Glutamatergic neuron (in vitro differentiated cells): ENCODE measurements around the gene RGS19. TPM values are rescaled to one million over a fixed set of nuclear protein-coding genes. Genes with fewer than 3 reads are reported as not detected.
A peak's percentile ranks its signal among the peaks of the same experiment; 100 is the strongest.

Experiments used
- DNase-seq: peaks from one replicate; pipeline ENCODE4 v3.0.0; 2022
- H3K27ac Mint-ChIP-seq: one replicate; pipeline ENCODE4 v1.8.0; 2020; ENCODE audit warnings: mild to moderate bottlenecking, mixed read lengths, inconsistent platforms; ENCODE audit not compliant: unreplicated experiment
- H3K27me3 Mint-ChIP-seq: one replicate; pipeline ENCODE4 v1.8.0; 2020; ENCODE audit warnings: mild to moderate bottlenecking, moderate library complexity, mixed read lengths, inconsistent platforms; ENCODE audit not compliant: unreplicated experiment
- H3K36me3 Mint-ChIP-seq: one replicate; pipeline ENCODE4 v1.8.0; 2020; ENCODE audit warnings: mild to moderate bottlenecking, mixed read lengths, inconsistent platforms; ENCODE audit not compliant: unreplicated experiment
- H3K4me1 Mint-ChIP-seq: one replicate; pipeline ENCODE4 v1.8.0; 2020; ENCODE audit warnings: mild to moderate bottlenecking, low read depth, mixed read lengths, inconsistent platforms; ENCODE audit not compliant: unreplicated experiment
- H3K4me3 Mint-ChIP-seq: one replicate; pipeline ENCODE4 v1.8.0; 2020; ENCODE audit warnings: mild to moderate bottlenecking, mixed read lengths, inconsistent platforms; ENCODE audit not compliant: unreplicated experiment
- H3K9me3 Mint-ChIP-seq: one replicate; pipeline ENCODE4 v1.8.0; 2020; ENCODE audit warnings: mild to moderate bottlenecking, moderate library complexity, mixed read lengths, inconsistent platforms; ENCODE audit not compliant: unreplicated experiment
- CTCF ChIP-seq: fragments of 200-600 bp; sonication (generic); IDR thresholded peaks from one replicate; pipeline ENCODE4 v1.5.0; 2021; ENCODE audit not compliant: partially characterized antibody, unreplicated experiment
- total RNA-seq: library from RNA; stranded (reverse); fragmentation: NEBNext Ultra II Directional; extraction: Animal tissue kit (Norgen Biotek cat#: 25700); gene quantifications from one replicate; pipeline ENCODE4 v1.2.1, GENCODE V29; 2021; ENCODE audit not compliant: unreplicated experiment

RGS19 gene
- total RNA-seq, 1 donor from 2014 or later: 4.4 TPM

GRCh38 chr20:64045346-64046011 is 33.8 kb downstream of the RGS19 start:
- no peak for TF ChIP-seq CTCF
- no peaks in the 10 kb centered on the region for H3K36me3 Mint-ChIP-seq
- DNase-seq: no peak
- peak overlapping the region; percentile 11 for H3K4me3 Mint-ChIP-seq
- H3K27me3 Mint-ChIP-seq: peaks cover 21% of the 10 kb centered on the region
- peaks cover 4% of the 10 kb centered on the region for H3K9me3 Mint-ChIP-seq
- no peak overlapping the region for H3K27ac Mint-ChIP-seq
- H3K4me1 Mint-ChIP-seq: peaks cover 15% of the 10 kb centered on the region

GRCh38 chr20:64044484-64045247 is 34.7 kb downstream of the RGS19 start:
- Mint-ChIP-seq H3K27ac (no peak overlapping the region), H3K36me3 (no peaks in the 10 kb centered on the region), H3K4me1 (peaks cover 15% of the 10 kb centered on the region), H3K27me3 (peaks cover 21% of the 10 kb centered on the region), H3K4me3 (no peak overlapping the region), H3K9me3 (peaks cover 7% of the 10 kb centered on the region)
- no peak for TF ChIP-seq CTCF
- DNase-seq: no peak

- H3K27ac Mint-ChIP-seq: no peak overlapping the region
- no peak for DNase-seq
- no peaks in the 10 kb centered on the region for H3K36me3 Mint-ChIP-seq
Measured at GRCh38 chr20:64043768-64044167, 35.5 kb downstream of the RGS19 start.

GRCh38 chr20:64042054-64042781 is 37.1 kb downstream of the RGS19 start:
- Mint-ChIP-seq H3K27me3 (peaks cover 24% of the 10 kb centered on the region), H3K9me3 (peaks cover 9% of the 10 kb centered on the region), H3K4me3 (no peak overlapping the region), H3K27ac (no peak overlapping the region), H3K36me3 (no peaks in the 10 kb centered on the region), H3K4me1 (peaks cover 17% of the 10 kb centered on the region)
- no peak for TF ChIP-seq CTCF
- DNase-seq: no peak

More at GRCh38 chr20:64043768-64044167, 35.5 kb downstream of the RGS19 start:
- TF ChIP-seq CTCF: no peak
- H3K4me1 Mint-ChIP-seq: peaks cover 15% of the 10 kb centered on the region
- H3K4me3 Mint-ChIP-seq: no peak overlapping the region
- H3K27me3 Mint-ChIP-seq: peaks cover 21% of the 10 kb centered on the region
- peaks cover 7% of the 10 kb centered on the region for H3K9me3 Mint-ChIP-seq
